Nephron (organoid): ENCODE measurements around the gene RTP4.
A peak's percentile ranks its signal among the peaks of the same experiment; 100 is the strongest.

ENCODE experiments used
- H3K27ac Mint-ChIP-seq, 3 experiments: 2 replicates each; pipeline ENCODE4 v1.8.0; 2020; ENCODE audit warnings: mixed read lengths in 3 of 3, mild to moderate bottlenecking in 2 of 3, moderate library complexity in 1 of 3
- H3K27me3 Mint-ChIP-seq: 2 replicates; pipeline ENCODE4 v1.8.0; 2021; ENCODE audit warnings: low read depth, mild to moderate bottlenecking, moderate library complexity, mixed read lengths
- H3K36me3 Mint-ChIP-seq: 2 replicates; pipeline ENCODE4 v1.8.0; 2020; ENCODE audit warnings: low read depth, mixed read lengths
- H3K4me1 Mint-ChIP-seq: 2 replicates; pipeline ENCODE4 v1.8.0; 2020; ENCODE audit warnings: mixed read lengths
- H3K4me3 Mint-ChIP-seq, 3 experiments: 2 replicates each; pipeline ENCODE4 v1.8.0; 2020; ENCODE audit warnings: mild to moderate bottlenecking in 3 of 3, mixed read lengths in 3 of 3, moderate library complexity in 2 of 3
- H3K9me3 Mint-ChIP-seq: 2 replicates; pipeline ENCODE4 v1.8.0; 2020; ENCODE audit warnings: mixed read lengths
- CTCF ChIP-seq, 3 experiments: fragments of 200-600 bp; sonication (generic); IDR thresholded peaks; one replicate each; pipeline ENCODE4 v1.5.0; 2021; ENCODE audit warnings: antibody characterized with exemption in 3 of 3; ENCODE audit not compliant: unreplicated experiment in 3 of 3

RTP4 gene

GRCh38 chr3:187340578-187340977, 27.6 kb upstream of the RTP4 start:
- TF ChIP-seq CTCF (IDR thresholded peaks at IDR 0.05; ENCODE audit: unreplicated experiment in 3 of 3), result no peak
- peaks cover 6% of the 10 kb centered on the region for H3K4me1 Mint-ChIP-seq
- H3K27me3 Mint-ChIP-seq, result peaks cover 7% of the 10 kb centered on the region
- H3K9me3 Mint-ChIP-seq, result no peaks in the 10 kb centered on the region
- H3K27ac Mint-ChIP-seq, result no peak overlapping the region
- H3K4me3 Mint-ChIP-seq, result no peak overlapping the region
- no peaks in the 10 kb centered on the region for H3K36me3 Mint-ChIP-seq

- no peak overlapping the region for H3K4me3 Mint-ChIP-seq
- peaks cover 4% of the 10 kb centered on the region for H3K27me3 Mint-ChIP-seq
- no peaks in the 10 kb centered on the region for H3K36me3 Mint-ChIP-seq
- no peaks in the 10 kb centered on the region for H3K9me3 Mint-ChIP-seq
- TF ChIP-seq CTCF (IDR thresholded peaks at IDR 0.05; ENCODE audit: unreplicated experiment in 3 of 3), result no peak
- no peaks in the 10 kb centered on the region for H3K4me1 Mint-ChIP-seq
- H3K27ac Mint-ChIP-seq, result no peak overlapping the region
Measured at GRCh38 chr3:187342255-187342654, 25.9 kb upstream of the RTP4 start.

- Mint-ChIP-seq H3K4me3 (no peak overlapping the region), H3K36me3 (no peaks in the 10 kb centered on the region), H3K27me3 (no peaks in the 10 kb centered on the region), H3K27ac (peak overlapping the region in 1 of 3 experiments; percentile 44), H3K4me1 (no peaks in the 10 kb centered on the region), H3K9me3 (no peaks in the 10 kb centered on the region)
- TF ChIP-seq CTCF (IDR thresholded peaks at IDR 0.05; ENCODE audit: unreplicated experiment in 3 of 3), result no peak
Measured at GRCh38 chr3:187343670-187344069, 24.5 kb upstream of the RTP4 start.

GRCh38 chr3:187352581-187353575, 15.3 kb upstream of the RTP4 start:
- no peak overlapping the region for H3K27ac Mint-ChIP-seq
- H3K9me3 Mint-ChIP-seq, result no peaks in the 10 kb centered on the region
- H3K4me1 Mint-ChIP-seq, result no peaks in the 10 kb centered on the region
- TF ChIP-seq CTCF (IDR thresholded peaks at IDR 0.05; ENCODE audit: unreplicated experiment in 3 of 3), result no peak
- H3K4me3 Mint-ChIP-seq, result no peak overlapping the region
- no peaks in the 10 kb centered on the region for H3K36me3 Mint-ChIP-seq
- no peaks in the 10 kb centered on the region for H3K27me3 Mint-ChIP-seq

GRCh38 chr3:187358068-187358467, 10.1 kb upstream of the RTP4 start:
- Mint-ChIP-seq H3K4me3 (no peak overlapping the region), H3K9me3 (no peaks in the 10 kb centered on the region), H3K27ac (no peak overlapping the region), H3K36me3 (no peaks in the 10 kb centered on the region), H3K4me1 (peaks cover 33% of the 10 kb centered on the region), H3K27me3 (no peaks in the 10 kb centered on the region)
- TF ChIP-seq CTCF (IDR thresholded peaks at IDR 0.05; ENCODE audit: unreplicated experiment in 3 of 3), result no peak
